Measurements from ENCODE around the gene DENND1C. TPM values are rescaled to one million over a fixed set of nuclear protein-coding genes. Genes with fewer than 3 reads are reported as not detected.

DENND1C gene
- total and polyA plus RNA-seq, 2 of the 8 experiments (the other 6 are each of a cell fraction or from before 2014, with no cell fraction given): 3.6 to 4.0 TPM

DNA sequence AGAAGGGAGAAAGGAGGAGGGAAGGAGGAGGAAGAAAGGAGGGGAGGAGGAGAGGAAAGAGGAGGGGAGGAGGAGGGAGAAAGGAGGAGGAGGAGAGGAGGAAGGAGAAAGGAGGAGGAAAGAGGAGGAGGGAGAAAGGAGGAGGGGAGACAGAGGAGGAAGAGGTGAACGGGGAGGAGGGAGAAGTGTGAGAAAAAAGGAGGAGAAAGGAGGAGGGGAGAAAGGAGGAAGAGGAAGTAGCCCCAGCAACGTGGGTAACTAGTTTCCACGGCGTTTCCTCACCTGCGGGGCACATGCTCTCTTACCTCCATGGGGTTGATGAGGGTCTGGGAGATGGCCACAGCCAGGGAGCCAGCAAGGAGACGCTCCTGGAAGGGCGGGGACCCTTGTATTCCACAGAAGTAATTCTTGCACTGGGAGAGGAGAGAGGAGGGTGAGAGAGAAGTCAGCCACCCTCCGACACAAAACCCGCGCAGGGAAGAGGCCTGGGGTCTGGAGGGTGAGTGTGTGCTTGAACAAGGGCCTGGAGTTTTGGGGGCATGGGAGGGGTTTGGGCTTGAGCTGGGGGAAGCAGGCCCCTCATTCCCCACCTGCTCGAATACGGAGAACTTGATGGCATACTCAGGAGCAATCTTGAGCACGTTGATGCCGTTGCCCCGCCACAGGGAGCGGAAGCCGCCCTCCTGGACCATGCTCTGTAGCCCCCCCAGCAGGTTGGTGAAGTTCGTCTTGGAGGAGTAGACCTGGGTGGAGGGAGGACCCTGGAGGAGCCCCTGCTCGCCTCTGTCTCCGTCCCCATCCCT is 52.0 kb downstream of the DENND1C start:
- WGBS, 2 experiments (ENCODE audit: extremely low coverage in 1 of 2, insufficient coverage in 1 of 2, insufficient read length in 1 of 2, insufficient replicate concordance in 2 of 2, low coverage in 1 of 2, low lambda C conversion rate in 2 of 2, missing lambda C conversion rate in 1 of 2): 69 to 77% methylated on average over 1 to 17 of the region's 20 CpGs
- FAIRE-seq: no peak
- H3K36me3 ChIP-seq (ENCODE audit: control insufficient read depth in 2 of 4, insufficient read depth in 4 of 4, low read length in 3 of 4): no peaks in the 10 kb centered on the region
- ChIA-PET CTCF (ENCODE audit: partially characterized antibody) (no interaction called here), POLR2A (ENCODE audit: partially characterized antibody) (no interaction called here)
- H3K4me3 ChIP-seq (ENCODE audit: extremely low read depth in 1 of 4, insufficient read depth in 2 of 4, low read depth in 3 of 4, low read length in 4 of 4): no peak overlapping the region
- peaks cover 0 to 5% of the 10 kb centered on the region in 2 experiments; a peak in 2 of 4 replicates for H3K9me3 ChIP-seq (ENCODE audit: insufficient read depth in 2 of 2, low read depth in 1 of 2, low read length in 1 of 2)
- H3K79me2 ChIP-seq (ENCODE audit: control insufficient read depth in 1 of 2, insufficient read depth in 2 of 2, low read length in 2 of 2): no peaks in the 10 kb centered on the region
- no peak overlapping the region for H2BK20ac ChIP-seq (ENCODE audit: low read length)
- peaks cover 0 to 6% (median 0%) of the 10 kb centered on the region in 4 experiments; a peak in 2 of 7 replicates for H3K27me3 ChIP-seq (replicated peaks in 1 of 4; ENCODE audit: control insufficient read depth in 3 of 4, extremely low read depth in 1 of 4, insufficient read depth in 3 of 4, low read length in 3 of 4)
- H2BK12ac ChIP-seq (ENCODE audit: low read depth, low read length): 0 out of 2 replicates have a peak overlapping the region, but pooled peaks have one; percentile 39
- no peak overlapping the region for H2BK5ac ChIP-seq (ENCODE audit: low read depth, low read length)
- H2BK120ac ChIP-seq (replicated peaks; ENCODE audit: low read depth, low read length): no peak overlapping the region
- no peak overlapping the region for H3K14ac ChIP-seq (ENCODE audit: insufficient read length)
- H3K4me2 ChIP-seq (ENCODE audit: insufficient read depth in 1 of 2, low read depth in 2 of 2, low read length in 2 of 2): no peak overlapping the region
- H3K4me1 ChIP-seq (replicated peaks in 1 of 4; ENCODE audit: control insufficient read depth in 3 of 4, insufficient read depth in 4 of 4, low read length in 3 of 4): no peaks in the 10 kb centered on the region
- H4K91ac ChIP-seq (replicated peaks; ENCODE audit: insufficient read length, low read length): no peak overlapping the region
- H4K5ac ChIP-seq (ENCODE audit: insufficient read length, low read depth, low read length): no peak overlapping the region
- no peaks in the 10 kb centered on the region for H3K79me1 ChIP-seq (ENCODE audit: low read depth, low read length)
- no peak overlapping the region for H3K4ac ChIP-seq (replicated peaks; ENCODE audit: insufficient read length, low read depth, low read length)
- H2AFZ ChIP-seq (ENCODE audit: low read length): no peak overlapping the region
- H2AK5ac ChIP-seq (ENCODE audit: low read depth, low read length): no peak overlapping the region
- H3K18ac ChIP-seq (ENCODE audit: extremely low read depth, low read length): no peak overlapping the region
- H3K23me2 ChIP-seq (ENCODE audit: low read depth, low read length): no peaks in the 10 kb centered on the region
- no peak overlapping the region for H4K8ac ChIP-seq (ENCODE audit: extremely low read depth, insufficient read depth, low read length)
- no peak for TF ChIP-seq KDM4A (IDR thresholded peaks at IDR 0.05; ENCODE audit: low read depth, low read length, severe bottlenecking)
- TF ChIP-seq SIX5 (IDR thresholded peaks at IDR 0.05; ENCODE audit: low read depth, low read length): no peak
- TF ChIP-seq SUZ12 (IDR thresholded peaks at IDR 0.05; ENCODE audit: low read length): no peak
- no peak for TF ChIP-seq TBP (IDR thresholded peaks at IDR 0.05; ENCODE audit: low read depth, low read length)
- TF ChIP-seq TAF1 (IDR thresholded peaks at IDR 0.05; ENCODE audit: low read depth, low read length): no peak
- H3K9ac ChIP-seq (replicated peaks in 1 of 4; ENCODE audit: extremely low read depth in 1 of 4, low read depth in 3 of 4, low read length in 3 of 4): no peak overlapping the region
- DNase-seq (ENCODE audit: low read depth in 1 of 2, low spot score in 2 of 2): no peak
- H2BK15ac ChIP-seq (ENCODE audit: low read length): no peak overlapping the region
- H3K56ac ChIP-seq (replicated peaks; ENCODE audit: insufficient read length, low read depth, low read length): no peak overlapping the region
- H4K20me1 ChIP-seq (replicated peaks in 1 of 2; ENCODE audit: control insufficient read depth in 1 of 2, insufficient read depth in 2 of 2, low read length in 2 of 2): no peaks in the 10 kb centered on the region
- no peak overlapping the region for H3K23ac ChIP-seq (ENCODE audit: insufficient read length)
- H3K27ac ChIP-seq (ENCODE audit: low read depth, low read length): no peak overlapping the region
